Peyer's patch (tissue), 4 donors: ENCODE data around the gene KIAA1671.

Source experiments
- POLR2A ChIP-seq, 2 donors: fragments of 450-650 bp; IDR thresholded peaks; one replicate each; pipeline ENCODE4 v1.5.1; 2017; ENCODE audit warnings: antibody characterized with exemption in 2 of 2, mild to moderate bottlenecking in 2 of 2, moderate library complexity in 2 of 2
- TF ChIP-seq, protein P1 (sequence below), 6 experiments: fragments of 450-650 bp in 4 of 6; fragments of 200-600 bp in 2 of 6; sonication (generic) in 1 of 6; IDR thresholded peaks; one replicate each; pipeline ENCODE4 v1.5.1; 2017 to 2019; ENCODE audit warnings: antibody characterized with exemption in 6 of 6, mild to moderate bottlenecking in 3 of 6, moderate library complexity in 1 of 6

DNA sequence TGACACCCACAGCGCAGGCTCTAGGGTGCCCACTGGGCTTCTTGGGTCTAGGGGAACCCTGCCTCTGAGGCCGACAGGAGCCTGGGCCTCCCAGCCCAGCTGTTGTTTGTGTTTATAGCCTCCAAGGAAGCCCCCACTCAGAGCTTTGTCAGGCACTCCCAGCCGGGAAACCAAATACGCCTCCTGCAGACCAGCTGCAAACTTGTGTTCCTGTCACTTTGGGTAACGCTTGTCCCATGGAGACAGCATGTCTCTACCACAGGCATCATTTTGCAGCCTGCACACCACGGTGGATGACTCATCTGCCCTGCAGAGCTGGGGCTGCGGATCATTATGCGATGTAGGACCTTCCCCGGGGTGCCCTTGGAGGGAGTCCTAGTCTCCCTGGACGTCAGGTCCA is 206.5 kb downstream of the KIAA1671 start:
- TF ChIP-seq, protein P1, sequence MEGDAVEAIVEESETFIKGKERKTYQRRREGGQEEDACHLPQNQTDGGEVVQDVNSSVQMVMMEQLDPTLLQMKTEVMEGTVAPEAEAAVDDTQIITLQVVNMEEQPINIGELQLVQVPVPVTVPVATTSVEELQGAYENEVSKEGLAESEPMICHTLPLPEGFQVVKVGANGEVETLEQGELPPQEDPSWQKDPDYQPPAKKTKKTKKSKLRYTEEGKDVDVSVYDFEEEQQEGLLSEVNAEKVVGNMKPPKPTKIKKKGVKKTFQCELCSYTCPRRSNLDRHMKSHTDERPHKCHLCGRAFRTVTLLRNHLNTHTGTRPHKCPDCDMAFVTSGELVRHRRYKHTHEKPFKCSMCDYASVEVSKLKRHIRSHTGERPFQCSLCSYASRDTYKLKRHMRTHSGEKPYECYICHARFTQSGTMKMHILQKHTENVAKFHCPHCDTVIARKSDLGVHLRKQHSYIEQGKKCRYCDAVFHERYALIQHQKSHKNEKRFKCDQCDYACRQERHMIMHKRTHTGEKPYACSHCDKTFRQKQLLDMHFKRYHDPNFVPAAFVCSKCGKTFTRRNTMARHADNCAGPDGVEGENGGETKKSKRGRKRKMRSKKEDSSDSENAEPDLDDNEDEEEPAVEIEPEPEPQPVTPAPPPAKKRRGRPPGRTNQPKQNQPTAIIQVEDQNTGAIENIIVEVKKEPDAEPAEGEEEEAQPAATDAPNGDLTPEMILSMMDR (IDR thresholded peaks at IDR 0.05), result no peak
- TF ChIP-seq POLR2A (IDR thresholded peaks at IDR 0.05), result no peak
